ENCODE results near the gene VSTM4.

- TF ChIP-seq CTCF (IDR thresholded peaks at IDR 0.05 in 2 of 3, conservative IDR thresholded peaks at IDR 0.05 in 1 of 3; ENCODE audit: borderline replicate concordance in 1 of 3, insufficient read depth in 1 of 3, low read depth in 2 of 3, low read length in 2 of 3), result no peak
- no peak for TF ChIP-seq EZH2 (IDR thresholded peaks at IDR 0.05)
Observed at GRCh38 chr10:49050366-49050765, 65.0 kb downstream of the VSTM4 start.
